Measurements from ENCODE around the gene SLC1A2. TPM values are rescaled to one million over a fixed set of nuclear protein-coding genes. Genes with fewer than 3 reads are reported as not detected.

SLC1A2 gene
- total and polyA plus RNA-seq, 2 experiments from 2014 or later: 0.70 to 2.8 TPM

- no peak for TF ChIP-seq REST (IDR thresholded peaks at IDR 0.05; ENCODE audit: unreplicated experiment)
- no peak for TF ChIP-seq EZH2 (IDR thresholded peaks at IDR 0.05; ENCODE audit: low read depth, unreplicated experiment)
- TF ChIP-seq ZNF114 (CRISPR knock-in tag; IDR thresholded peaks at IDR 0.05): no peak
- TF ChIP-seq CTCF (conservative IDR thresholded peaks at IDR 0.05; ENCODE audit: low read depth in 2 of 2): no peak
- no peak for TF ChIP-seq POLR2AphosphoS5 (IDR thresholded peaks at IDR 0.05; ENCODE audit: low read depth)
Observed at GRCh38 chr11:35210876-35211546, 208.3 kb downstream of the SLC1A2 start (continued).

GRCh38 chr11:35208795-35209194, 210.6 kb downstream of the SLC1A2 start:
- Histone ChIP-seq H3K9me2 (ENCODE audit: insufficient read depth) (peaks cover 30% of the 10 kb centered on the region), H3K4me3 (no peak overlapping the region), H3K4me1 (ENCODE audit: insufficient read depth) (peaks cover 23% of the 10 kb centered on the region), H3K4me2 (peak overlapping the region; percentile 15; the same call in 1 of the 2 replicates), H3K36me3 (ENCODE audit: insufficient read depth) (no peaks in the 10 kb centered on the region), H3K27me3 (ENCODE audit: insufficient read depth) (no peaks in the 10 kb centered on the region), H3K79me2 (replicated peaks; ENCODE audit: insufficient read depth) (no peaks in the 10 kb centered on the region), H3K27ac (ENCODE audit: low read depth) (no peak overlapping the region), H2AFZ (no peak overlapping the region), H4K20me1 (replicated peaks; ENCODE audit: insufficient read depth) (no peaks in the 10 kb centered on the region), H3F3A (replicated peaks; ENCODE audit: low read depth) (no peaks in the 10 kb centered on the region)
- no peaks in the 10 kb centered on the region for H3K36me3 Mint-ChIP-seq (ENCODE audit: low read depth)
- peaks cover 21% of the 10 kb centered on the region for H3K4me1 Mint-ChIP-seq
- ATAC-seq (no peak), DNase-seq (ENCODE audit: low spot score) (no peak)
- H3K27ac Mint-ChIP-seq: no peak overlapping the region
- peaks cover 4% of the 10 kb centered on the region; the same call in 2 of the 3 replicates for H3K9me3 Mint-ChIP-seq
- no peaks in the 10 kb centered on the region for H3K27me3 Mint-ChIP-seq (ENCODE audit: insufficient read depth, low read depth, poor library complexity)
- no peak overlapping the region for H3K4me3 Mint-ChIP-seq
- TF ChIP-seq EZH2 (IDR thresholded peaks at IDR 0.05; ENCODE audit: low read depth, unreplicated experiment): no peak
- no peak for TF ChIP-seq ZNF462 (CRISPR knock-in tag; IDR thresholded peaks at IDR 0.05)
- no peak for TF ChIP-seq CTCF (conservative IDR thresholded peaks at IDR 0.05; ENCODE audit: low read depth in 2 of 2)
- no peak for TF ChIP-seq CREB1 (CRISPR knock-in tag; IDR thresholded peaks at IDR 0.05; ENCODE audit: low read depth)
- TF ChIP-seq EZH2phosphoT487 (IDR thresholded peaks at IDR 0.05; ENCODE audit: unreplicated experiment): no peak

Measured in GM23338 (cell line).